Measurements from ENCODE around the gene RADIL.

Gene RADIL

DNA sequence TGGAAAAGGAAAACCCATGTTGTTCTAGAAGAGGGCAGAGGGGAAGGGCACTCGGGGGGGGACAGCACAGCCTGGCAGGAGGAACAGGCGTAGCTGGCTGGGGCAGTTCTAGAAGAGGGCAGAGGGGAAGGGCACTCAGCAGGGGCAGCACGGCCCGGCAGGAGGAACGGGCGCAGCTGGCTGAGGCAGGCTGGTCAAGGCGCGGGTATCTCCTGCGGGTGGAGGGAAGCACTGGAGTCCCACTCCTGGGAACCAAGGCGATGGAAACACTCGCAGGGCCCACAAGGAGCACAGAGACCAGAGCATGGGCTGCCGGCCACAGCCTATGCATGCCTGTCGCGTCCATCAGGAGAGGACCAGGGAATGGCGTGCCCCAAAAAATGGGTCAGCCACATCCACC, 58.4 kb downstream of the RADIL start:
- DNase-seq: no peak

DNA sequence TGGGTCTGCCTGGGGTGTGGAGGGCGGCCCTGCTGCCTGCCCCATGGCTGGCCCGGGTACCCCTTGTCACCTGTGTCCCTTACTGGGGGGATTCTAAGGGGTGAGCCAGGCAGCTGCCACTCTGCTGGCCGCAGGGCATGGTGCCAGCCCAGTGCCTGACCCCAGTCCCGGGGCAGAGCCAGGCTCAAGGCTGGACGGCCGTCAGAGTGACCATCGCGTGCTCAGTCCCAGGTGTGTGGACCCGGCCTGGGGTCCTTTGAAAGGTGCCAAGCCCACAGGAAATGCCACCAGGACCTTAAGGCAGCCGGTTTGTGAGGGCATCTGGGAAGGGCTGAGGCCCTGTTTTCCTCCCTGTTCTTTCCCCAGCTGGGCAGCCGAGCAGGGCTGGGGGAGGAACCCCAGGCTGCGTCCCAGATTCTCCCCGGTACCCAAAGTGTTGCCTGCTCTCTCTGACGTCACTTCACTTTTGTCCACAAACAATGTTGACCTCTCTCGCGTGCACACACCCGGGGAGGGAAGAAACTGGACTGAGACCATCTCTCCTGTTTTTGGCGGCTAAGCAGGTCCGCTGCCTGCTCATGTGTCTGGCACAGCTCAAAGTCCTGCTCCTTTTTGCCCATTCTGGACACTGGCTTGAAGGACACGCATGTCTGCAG, 59.3 kb downstream of the RADIL start:
- DNase-seq: no peak

GRCh38 chr7:4823441-4824119, 59.9 kb downstream of the RADIL start:
- no peak for DNase-seq

DNA sequence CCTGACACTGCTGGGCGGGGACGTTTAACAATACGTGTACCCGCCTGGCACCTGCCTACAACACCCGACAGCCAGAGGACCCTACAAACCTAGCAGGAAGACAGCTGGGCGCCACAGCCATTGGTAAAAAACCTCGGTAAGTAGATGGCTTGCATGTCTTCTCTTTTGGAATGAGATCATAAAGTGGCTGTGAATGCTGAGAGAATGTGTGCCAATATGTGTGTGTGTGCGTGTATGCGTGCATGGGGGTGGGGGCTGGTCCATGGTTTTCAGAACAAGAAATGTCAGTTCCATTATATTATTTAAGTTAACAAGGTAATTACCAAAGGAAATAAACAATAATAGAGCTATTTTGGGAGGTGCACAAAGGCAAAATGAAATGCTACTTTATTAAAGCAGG, 60.8 kb downstream of the RADIL start:
- DNase-seq: no peak

- DNase-seq: no peak
Measured at GRCh38 chr7:4820967-4821471, 62.5 kb downstream of the RADIL start.

GRCh38 chr7:4820405-4820966, 63.0 kb downstream of the RADIL start:
- DNase-seq: no peak

DNA sequence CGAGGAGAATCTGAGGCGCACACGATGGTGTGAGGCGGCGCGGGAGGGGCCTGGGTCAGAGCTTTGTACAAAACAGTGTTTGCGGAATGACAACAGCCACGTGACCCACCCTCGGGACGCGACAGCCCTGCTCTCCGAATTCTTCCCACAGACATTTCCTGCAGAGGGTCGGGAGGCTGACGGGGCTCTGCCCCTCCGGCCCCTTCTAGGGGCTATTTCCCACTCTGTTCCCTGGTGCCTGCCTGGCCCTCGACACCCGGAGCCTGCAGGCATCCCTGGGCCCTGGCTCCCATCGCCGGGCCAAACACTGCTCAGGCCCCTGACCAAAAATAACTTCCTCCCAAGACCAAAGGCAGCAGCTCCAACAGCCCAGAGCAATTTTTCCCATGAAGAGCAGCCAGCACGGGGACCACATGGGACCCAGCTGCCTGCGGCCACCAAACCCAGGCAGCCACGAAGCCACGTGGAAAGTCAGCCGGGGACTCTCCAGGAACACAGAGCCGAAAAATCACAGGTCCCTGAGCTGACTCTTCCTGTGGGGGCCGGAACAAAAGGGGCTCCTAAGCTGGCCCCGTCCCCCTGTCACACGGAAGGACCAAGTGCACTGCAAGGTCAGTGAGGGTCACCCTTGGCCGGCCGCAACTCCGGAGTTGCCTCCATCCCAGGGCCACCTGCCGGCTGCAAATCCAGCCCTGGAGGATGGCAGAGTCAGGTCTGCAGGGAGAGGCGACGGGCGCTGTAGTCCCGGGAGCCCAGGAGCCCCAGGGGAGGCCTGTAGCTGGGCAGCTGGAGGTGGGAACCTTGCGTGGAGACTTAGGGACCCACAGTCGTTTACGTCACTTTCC, 63.7 kb downstream of the RADIL start:
- no peak for DNase-seq

- no peak for DNase-seq
Measured at GRCh38 chr7:4818000-4818794, 65.3 kb downstream of the RADIL start.

- DNase-seq: no peak
Measured at GRCh38 chr7:4817178-4817901, 66.2 kb downstream of the RADIL start.

DNA sequence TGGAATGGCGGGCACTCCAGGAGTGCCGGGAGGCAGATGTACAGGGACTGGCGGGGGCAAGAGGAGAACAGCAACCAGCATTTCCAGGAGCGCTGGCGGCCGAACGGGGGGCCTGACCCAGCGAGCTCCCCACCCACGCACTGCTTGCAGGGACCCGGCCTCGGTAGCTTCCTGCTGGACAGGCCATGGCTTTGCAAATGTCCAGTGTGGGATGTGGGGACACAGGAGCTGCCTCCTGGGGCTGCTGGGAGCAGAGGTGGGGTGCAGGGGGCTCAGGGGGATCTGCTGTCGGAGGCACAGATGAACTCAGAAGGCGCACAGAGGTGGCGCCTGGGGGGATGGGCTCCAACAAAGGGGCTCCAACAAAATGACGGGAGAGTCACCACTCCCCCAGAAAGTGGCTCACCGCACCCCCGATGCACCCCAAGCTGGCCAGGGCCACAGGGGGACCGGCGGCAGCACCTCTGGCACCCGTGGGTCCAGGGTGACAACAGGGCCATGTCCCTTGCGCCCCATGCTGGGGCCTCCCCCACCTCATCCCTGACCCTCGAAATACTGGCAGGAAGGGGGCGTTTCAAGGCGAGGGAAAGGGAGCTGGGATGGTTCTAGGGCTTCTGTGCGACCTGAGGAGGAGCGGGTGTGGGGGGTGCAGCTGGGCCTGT, 67.0 kb downstream of the RADIL start:
- DNase-seq: no peak

DNA sequence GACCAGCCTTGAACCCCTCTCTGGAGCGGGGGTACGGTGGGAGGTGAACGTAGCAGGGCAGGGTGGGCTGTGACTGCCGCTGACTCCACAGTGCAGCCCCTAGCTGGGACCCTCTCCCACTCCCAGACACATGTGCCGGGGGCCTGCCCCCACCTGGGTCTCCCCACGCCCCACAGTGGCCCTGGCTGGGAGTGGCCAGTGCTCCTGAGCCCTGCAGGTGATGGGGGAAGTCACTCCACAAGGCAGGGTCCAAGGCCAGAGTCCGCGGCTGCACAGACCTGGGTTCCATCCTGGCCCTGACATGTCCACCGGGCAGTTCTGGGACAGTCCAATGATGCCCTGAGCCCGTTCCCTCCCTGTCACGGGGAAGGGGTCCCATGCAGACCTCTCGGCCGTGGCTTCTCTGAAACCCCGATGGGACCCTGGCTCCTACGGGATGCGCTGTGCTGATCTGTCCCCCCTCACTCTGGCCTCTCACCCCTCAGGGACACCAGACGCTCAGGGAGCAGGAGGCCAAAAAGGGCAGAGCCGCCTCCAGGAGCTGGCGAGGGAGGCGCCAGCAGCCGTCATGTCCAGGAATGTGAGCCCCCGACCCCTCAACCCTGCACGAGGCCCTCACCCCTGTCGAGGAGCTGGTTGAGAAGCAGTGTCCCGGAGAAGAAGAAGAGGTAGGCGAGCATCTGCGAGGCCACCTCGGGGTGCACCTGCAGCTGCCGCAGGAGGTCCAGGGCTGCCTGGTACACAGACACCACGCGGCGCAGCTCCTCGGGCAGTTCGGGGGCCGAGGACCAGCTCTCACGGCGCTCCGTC, 67.7 kb downstream of the RADIL start:
- no peak for DNase-seq

DNA sequence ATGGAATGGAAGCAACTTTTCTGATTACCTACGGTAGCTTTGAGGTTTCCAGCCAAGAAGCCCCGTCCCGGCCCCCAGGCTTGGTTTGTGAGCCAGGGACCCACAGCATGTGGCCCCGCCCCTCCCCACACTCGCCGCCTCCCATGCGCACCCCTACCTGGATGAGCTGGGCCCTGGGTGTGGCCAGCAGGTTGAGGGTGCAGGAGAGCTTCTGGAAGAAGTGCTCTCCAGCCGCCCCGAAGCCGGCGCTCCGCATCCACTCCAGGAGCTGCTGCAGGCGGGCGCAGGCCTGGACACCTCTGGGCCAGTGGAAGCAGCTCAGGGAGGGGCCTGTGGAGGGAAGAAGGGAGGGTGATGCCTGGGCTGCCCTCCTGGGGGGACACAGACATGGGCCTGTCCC, 68.4 kb downstream of the RADIL start:
- DNase-seq: no peak

GRCh38 chr7:4814433-4814832, 69.1 kb downstream of the RADIL start:
- DNase-seq: no peak

- DNase-seq: no peak
Measured at GRCh38 chr7:4809666-4810065, 73.8 kb downstream of the RADIL start.

DNA sequence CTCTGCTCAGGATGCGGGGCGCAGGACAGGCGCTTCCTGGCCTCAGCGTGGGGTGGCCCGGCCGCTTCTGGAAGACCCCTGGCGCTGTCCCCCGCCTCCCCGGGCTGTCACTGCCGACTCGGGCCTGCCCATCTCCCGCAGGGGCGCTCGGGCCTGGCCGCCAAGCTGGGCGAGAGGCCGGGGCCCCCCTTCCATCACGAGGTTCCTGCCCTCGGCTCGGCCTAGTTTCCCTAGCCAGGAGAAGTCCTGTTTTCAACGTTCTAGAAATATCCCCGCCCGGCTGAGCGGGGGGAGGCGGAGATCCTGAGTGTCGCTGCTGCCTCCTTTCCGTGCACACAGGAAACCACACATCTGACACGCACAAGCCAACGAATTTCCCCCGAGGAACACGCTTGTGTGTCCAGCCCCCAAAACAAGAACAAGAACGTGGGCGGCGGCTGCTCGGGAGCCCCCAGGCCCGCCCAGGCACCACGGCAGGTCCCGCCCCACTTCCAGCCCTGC, 74.4 kb downstream of the RADIL start:
- peak; percentile 20 to 21 for DNase-seq

GRCh38 chr7:4808565-4808964, 75.0 kb downstream of the RADIL start:
- no peak for DNase-seq

- DNase-seq: no peak
Measured at GRCh38 chr7:4808026-4808425, 75.5 kb downstream of the RADIL start.

GRCh38 chr7:4807598-4808016, 75.9 kb downstream of the RADIL start:
- DNase-seq: no peak

DNA sequence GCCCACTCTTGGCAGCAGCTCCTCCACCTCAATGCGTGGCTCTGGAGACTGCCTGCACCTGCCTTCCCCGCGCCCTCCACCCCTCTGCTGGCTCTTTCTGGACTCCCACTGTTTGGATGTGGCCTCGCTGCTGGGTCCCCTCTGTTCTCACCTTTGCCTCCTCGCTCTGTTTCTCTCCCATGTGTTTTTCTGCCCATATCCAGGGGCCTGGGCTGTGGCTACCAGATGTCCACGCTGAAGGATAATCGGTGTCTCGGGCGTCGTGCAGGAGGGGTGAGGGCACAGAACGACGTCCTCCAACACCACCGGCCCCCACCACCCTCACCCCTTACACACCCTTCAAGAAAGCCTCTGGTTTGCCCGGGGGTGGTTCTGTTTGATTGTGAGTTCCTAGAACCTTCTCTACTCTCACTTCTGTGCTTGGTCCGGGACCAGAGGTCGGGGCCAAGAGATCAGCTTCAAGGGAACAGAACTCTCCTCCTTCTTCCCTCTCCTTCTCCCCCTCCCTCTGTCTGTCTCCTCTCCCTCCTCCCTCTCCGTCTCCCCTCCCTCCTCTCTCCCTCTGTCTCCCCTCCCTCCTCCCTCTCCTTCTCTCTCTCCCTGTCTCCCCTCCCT, 76.4 kb downstream of the RADIL start:
- no peak for DNase-seq

GRCh38 chr7:4805984-4806300, 77.6 kb downstream of the RADIL start:
- no peak for DNase-seq
